KG1 (cell line): Measurements from ENCODE around the gene CAMK2D.

Source experiments
- DNase-seq: peaks from one replicate; lab custom pipeline; 2025; lab: John Stamatoyannopoulos, UW

Gene CAMK2D

GRCh38 chr4:113604955-113605354 lies 156.6 kb downstream of the CAMK2D start:
- no peak for DNase-seq

GRCh38 chr4:113603911-113604310 lies 157.6 kb downstream of the CAMK2D start:
- DNase-seq = no peak

- no peak for DNase-seq
These were observed 158.8 kb downstream of the CAMK2D start for GRCh38 chr4:113602646-113603228.

GRCh38 chr4:113601636-113602035 lies 159.9 kb downstream of the CAMK2D start:
- no peak for DNase-seq

GRCh38 chr4:113596396-113596795 lies 165.1 kb downstream of the CAMK2D start:
- no peak for DNase-seq

- no peak for DNase-seq
These were observed 167.3 kb downstream of the CAMK2D start for GRCh38 chr4:113594231-113594556.

- DNase-seq = no peak
These were observed 167.9 kb downstream of the CAMK2D start for GRCh38 chr4:113593400-113594230.

- no peak for DNase-seq
These were observed 169.6 kb downstream of the CAMK2D start for GRCh38 chr4:113591982-113592381.

- DNase-seq = no peak
These were observed 172.5 kb downstream of the CAMK2D start for GRCh38 chr4:113588895-113589668.

GRCh38 chr4:113587640-113588275 lies 173.8 kb downstream of the CAMK2D start:
- DNase-seq = no peak

- no peak for DNase-seq
These were observed 174.4 kb downstream of the CAMK2D start for GRCh38 chr4:113587156-113587555.

GRCh38 chr4:113586072-113586471 lies 175.5 kb downstream of the CAMK2D start:
- DNase-seq = no peak

- DNase-seq = no peak
These were observed 177.0 kb downstream of the CAMK2D start for GRCh38 chr4:113584407-113585150.

GRCh38 chr4:113582737-113583136 lies 178.8 kb downstream of the CAMK2D start:
- no peak for DNase-seq

- DNase-seq = no peak
These were observed 182.2 kb downstream of the CAMK2D start for GRCh38 chr4:113579360-113579759.

GRCh38 chr4:113576947-113577678 lies 184.4 kb downstream of the CAMK2D start:
- DNase-seq = no peak

GRCh38 chr4:113575401-113575800 lies 186.1 kb downstream of the CAMK2D start:
- DNase-seq = no peak

- no peak for DNase-seq
These were observed 186.9 kb downstream of the CAMK2D start for GRCh38 chr4:113574636-113575103.

GRCh38 chr4:113572620-113573019 lies 188.9 kb downstream of the CAMK2D start:
- DNase-seq = no peak

- DNase-seq = no peak
These were observed 195.3 kb downstream of the CAMK2D start for GRCh38 chr4:113566015-113566795.
